Neural progenitor cell (in vitro differentiated cells): ENCODE measurements around the gene SLC9C1. TPM values are rescaled to one million over a fixed set of nuclear protein-coding genes. Genes with fewer than 3 reads are reported as not detected.

Source experiments
- DNase-seq: peaks from one replicate; pipeline ENCODE4 v3.0.0-alpha.2; 2016; ENCODE audit warnings: low spot score
- H2AFZ ChIP-seq: fragments of 200-600 bp; sonication (generic); replicated peaks from 2 replicates; pipeline ENCODE4 v1.6.1; 2016; ENCODE audit warnings: antibody characterized with exemption
- H3F3A ChIP-seq: fragments of 200-600 bp; sonication (generic); 2 replicates; pipeline ENCODE4 v1.6.1; 2016; ENCODE audit warnings: antibody characterized with exemption, low read depth
- H3K27ac ChIP-seq: fragments of 200-600 bp; sonication (generic); 2 replicates; pipeline ENCODE4 v1.5.1; 2016; ENCODE audit warnings: mild to moderate bottlenecking
- H3K27me3 ChIP-seq: fragments of 200-600 bp; sonication (generic); 2 replicates; pipeline ENCODE4 v1.6.1; 2016; ENCODE audit warnings: mild to moderate bottlenecking, moderate library complexity
- H3K36me3 ChIP-seq: fragments of 200-600 bp; sonication (generic); 2 replicates; pipeline ENCODE4 v1.5.1; 2016
- H3K4me1 ChIP-seq: fragments of 200-600 bp; sonication (generic); 2 replicates; pipeline ENCODE4 v1.6.1; 2016; ENCODE audit warnings: mixed run types
- H3K4me2 ChIP-seq: fragments of 200-600 bp; sonication (generic); 2 replicates; pipeline ENCODE4 v1.6.1; 2016
- H3K4me3 ChIP-seq: fragments of 200-600 bp; sonication (generic); 2 replicates; pipeline ENCODE4 v1.5.1; 2016
- H3K79me2 ChIP-seq: fragments of 200-600 bp; sonication (generic); 2 replicates; pipeline ENCODE4 v1.6.1; 2016; ENCODE audit warnings: low read depth
- H3K9ac ChIP-seq: fragments of 200-600 bp; sonication (generic); 2 replicates; pipeline ENCODE4 v1.6.1; 2016
- H3K9me3 ChIP-seq: fragments of 200-600 bp; sonication (generic); 2 replicates; pipeline ENCODE4 v1.5.1; 2016; ENCODE audit warnings: low read depth
- H4K20me1 ChIP-seq: fragments of 200-600 bp; sonication (generic); 2 replicates; pipeline ENCODE4 v1.6.1; 2016; ENCODE audit warnings: low read depth
- H3K27ac Mint-ChIP-seq: 3 replicates; pipeline ENCODE4 v1.8.0; 2021; ENCODE audit warnings: mixed read lengths
- H3K27me3 Mint-ChIP-seq: 2 replicates; pipeline ENCODE4 v1.8.0; 2022; ENCODE audit warnings: low read depth, mild to moderate bottlenecking, inconsistent platforms, moderate library complexity, mixed read lengths; ENCODE audit not compliant: insufficient read depth
- H3K36me3 Mint-ChIP-seq: 3 replicates; pipeline ENCODE4 v1.8.0; 2021; ENCODE audit warnings: mixed read lengths
- H3K4me1 Mint-ChIP-seq: 3 replicates; pipeline ENCODE4 v1.8.0; 2021; ENCODE audit warnings: mixed read lengths
- H3K4me3 Mint-ChIP-seq: 3 replicates; pipeline ENCODE4 v1.8.0; 2021; ENCODE audit warnings: mild to moderate bottlenecking, moderate library complexity, mixed read lengths
- H3K9me3 Mint-ChIP-seq: 3 replicates; pipeline ENCODE4 v1.8.0; 2020; ENCODE audit warnings: mixed read lengths
- CTCF ChIP-seq: fragments of 200-600 bp; sonication (generic); IDR thresholded peaks from 2 replicates; pipeline ENCODE4 v1.5.1; 2017; ENCODE audit warnings: antibody characterized with exemption, mild to moderate bottlenecking
- EZH2 ChIP-seq: fragments of 200-600 bp; sonication (generic); IDR thresholded peaks from 2 replicates; pipeline ENCODE4 v1.6.1; 2017; ENCODE audit warnings: antibody characterized with exemption, mild to moderate bottlenecking, moderate library complexity
- EZH2phosphoT487 ChIP-seq: fragments of 200-600 bp; sonication (generic); IDR thresholded peaks from 2 replicates; pipeline ENCODE4 v1.6.1; 2017; ENCODE audit warnings: antibody characterized with exemption
- total RNA-seq: library from RNA; depleted of rRNA; stranded (reverse); fragments of >200 nt; gene quantifications from 2 replicates; pipeline ENCODE4 v1.2.3, GENCODE V29; 2015; ENCODE audit warnings: low replicate concordance

SLC9C1 gene
- total RNA-seq, 1 donor from 2014 or later: 1.3 TPM

- TF ChIP-seq CTCF (no peak), EZH2phosphoT487 (no peak)
- Mint-ChIP-seq H3K36me3 (no peaks in the 10 kb centered on the region), H3K4me1 (no peaks in the 10 kb centered on the region), H3K27me3 (no peaks in the 10 kb centered on the region), H3K4me3 (no peak overlapping the region), H3K9me3 (peaks cover 7% of the 10 kb centered on the region), H3K27ac (no peak overlapping the region)
- Histone ChIP-seq H4K20me1 (no peaks in the 10 kb centered on the region), H3K4me3 (no peak overlapping the region), H3F3A (no peaks in the 10 kb centered on the region), H2AFZ (no peak overlapping the region), H3K9ac (no peak overlapping the region), H3K27me3 (no peaks in the 10 kb centered on the region), H3K4me1 (no peaks in the 10 kb centered on the region), H3K79me2 (no peaks in the 10 kb centered on the region), H3K36me3 (no peaks in the 10 kb centered on the region), H3K27ac (no peak overlapping the region), H3K9me3 (peaks cover 2% of the 10 kb centered on the region), H3K4me2 (no peak overlapping the region)
- DNase-seq: no peak
Observed at GRCh38 chr3:112230033-112230432, 64.0 kb downstream of the SLC9C1 start.

- H3K27ac Mint-ChIP-seq: no peak overlapping the region
- no peaks in the 10 kb centered on the region for H4K20me1 ChIP-seq
- H3K27me3 Mint-ChIP-seq: no peaks in the 10 kb centered on the region
- no peaks in the 10 kb centered on the region for H3K79me2 ChIP-seq
- no peaks in the 10 kb centered on the region for H3K4me1 ChIP-seq
- H3K9ac ChIP-seq: no peak overlapping the region
- no peaks in the 10 kb centered on the region for H3K27me3 ChIP-seq
- no peaks in the 10 kb centered on the region for H3K4me1 Mint-ChIP-seq
- H3K27ac ChIP-seq: no peak overlapping the region
- DNase-seq: no peak
- TF ChIP-seq EZH2phosphoT487 (no peak), CTCF (no peak), EZH2 (no peak)
- H3K4me2 ChIP-seq: no peak overlapping the region
- no peaks in the 10 kb centered on the region for H3K36me3 ChIP-seq
- peaks cover 13% of the 10 kb centered on the region for H3K9me3 Mint-ChIP-seq
- H2AFZ ChIP-seq: no peak overlapping the region
- no peak overlapping the region for H3K4me3 Mint-ChIP-seq
- H3K4me3 ChIP-seq: no peak overlapping the region
- peaks cover 13% of the 10 kb centered on the region for H3K9me3 ChIP-seq
- no peaks in the 10 kb centered on the region for H3F3A ChIP-seq
- H3K36me3 Mint-ChIP-seq: no peaks in the 10 kb centered on the region
Observed at GRCh38 chr3:112228786-112229185, 65.2 kb downstream of the SLC9C1 start.

DNA sequence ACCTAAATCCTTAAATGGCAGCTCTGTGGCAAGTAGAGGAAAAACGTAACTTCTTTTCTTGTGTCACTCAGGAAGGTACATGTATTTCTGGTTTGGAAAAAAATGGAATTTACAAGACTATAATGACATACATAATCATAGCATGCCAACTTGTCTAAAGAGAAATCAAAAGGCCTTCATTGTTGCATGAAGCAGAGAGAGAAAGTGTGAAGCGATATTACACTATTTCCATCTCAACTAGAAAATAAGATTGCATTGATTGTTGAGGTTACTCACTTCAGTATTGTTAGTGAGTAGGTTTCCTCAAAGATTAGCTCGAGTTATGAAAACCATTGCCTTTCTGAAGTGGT, 93.7 kb downstream of the SLC9C1 start:
- H3K4me3 Mint-ChIP-seq: no peak overlapping the region
- Histone ChIP-seq H2AFZ (no peak overlapping the region), H3K4me3 (no peak overlapping the region), H3K9me3 (peaks cover 4% of the 10 kb centered on the region), H3K36me3 (peaks cover 4% of the 10 kb centered on the region), H4K20me1 (no peaks in the 10 kb centered on the region), H3K4me2 (no peak overlapping the region), H3K27me3 (no peaks in the 10 kb centered on the region), H3K4me1 (peaks cover 10% of the 10 kb centered on the region), H3F3A (no peaks in the 10 kb centered on the region), H3K9ac (no peak overlapping the region), H3K27ac (no peak overlapping the region), H3K79me2 (no peaks in the 10 kb centered on the region)
- no peaks in the 10 kb centered on the region for H3K36me3 Mint-ChIP-seq
- H3K9me3 Mint-ChIP-seq: peaks cover 4% of the 10 kb centered on the region
- H3K27me3 Mint-ChIP-seq: no peaks in the 10 kb centered on the region
- H3K27ac Mint-ChIP-seq: no peak overlapping the region
- no peak for TF ChIP-seq EZH2phosphoT487
- TF ChIP-seq CTCF: no peak
- H3K4me1 Mint-ChIP-seq: no peaks in the 10 kb centered on the region
- DNase-seq: no peak
